Gastroesophageal sphincter (tissue), 4 donors: ENCODE data around the gene COL6A1. TPM values are rescaled to one million over a fixed set of nuclear protein-coding genes. Genes with fewer than 3 reads are reported as not detected.

Source experiments
- ATAC-seq: fragments of 150-250 bp; one replicate; pipeline ENCODE4 v1.9.1; 2016; ENCODE audit warnings: mild to moderate bottlenecking, moderate library complexity
- H3K27ac ChIP-seq, 4 donors: fragments of 200-600 bp; sonication (generic) in 3 of 4; 1 replicate in 3 of 4; 2 replicates in 1 of 4; pipeline ENCODE4 v1.5.1; 2016 to 2019
- H3K27me3 ChIP-seq: fragments of 200-600 bp; sonication (generic); one replicate; pipeline ENCODE4 v1.5.1; 2019
- H3K36me3 ChIP-seq, 2 donors: fragments of 200-600 bp; sonication (generic); one replicate each; pipeline ENCODE4 v1.5.1; 2019; ENCODE audit warnings: control low read depth in 1 of 2
- H3K4me1 ChIP-seq, 3 donors: fragments of 200-600 bp; sonication (generic); 1 replicate in 2 of 3; 2 replicates in 1 of 3; pipeline ENCODE4 v1.5.1; 2016 to 2019; ENCODE audit warnings: control low read depth in 2 of 3
- H3K4me3 ChIP-seq, 2 donors: fragments of 200-600 bp; sonication (generic); one replicate each; pipeline ENCODE4 v1.5.1; 2019; ENCODE audit warnings: mild to moderate bottlenecking in 1 of 2, moderate library complexity in 1 of 2
- H3K9me3 ChIP-seq, 3 donors: fragments of 200-600 bp; sonication (generic); one replicate each; pipeline ENCODE4 v1.5.1; 2017 to 2019; ENCODE audit warnings: control low read depth in 2 of 3
- CTCF ChIP-seq, 4 experiments: fragments of 200-600 bp in 2 of 4; fragments of 450-650 bp in 2 of 4; sonication (generic) in 1 of 4; IDR thresholded peaks; one replicate each; pipeline ENCODE4 v1.5.1; 2017 to 2019; ENCODE audit warnings: antibody characterized with exemption in 4 of 4, mild to moderate bottlenecking in 2 of 4, moderate library complexity in 2 of 4
- EP300 ChIP-seq: sonication (generic); formaldehyde crosslinking; IDR thresholded peaks from one replicate; pipeline ENCODE4 v1.6.1; 2017; ENCODE audit warnings: antibody characterized with exemption, mild to moderate bottlenecking
- POLR2A ChIP-seq, 2 donors: fragments of 450-650 bp; IDR thresholded peaks; one replicate each; pipeline ENCODE4 v1.6.1; 2017; ENCODE audit warnings: antibody characterized with exemption in 2 of 2, mild to moderate bottlenecking in 2 of 2, moderate library complexity in 1 of 2
- POLR2AphosphoS5 ChIP-seq: sonication (generic); formaldehyde crosslinking; IDR thresholded peaks from one replicate; pipeline ENCODE4 v1.6.1; 2017; ENCODE audit warnings: antibody characterized with exemption
- WGBS, 2 donors: methylation state at CpG; one replicate each; pipeline ENCODE4 v1.1.5; 2018; ENCODE audit warnings: low coverage in 1 of 2; 5-methylcytosine and 5-hydroxymethylcytosine counted together
- total RNA-seq, 4 donors: library from RNA; depleted of rRNA; stranded (reverse); fragments of >200 nt; gene quantifications; one replicate each; pipeline ENCODE4 v1.1.0, GENCODE V29; 2016

Gene COL6A1
- total RNA-seq, 4 donors from 2014 or later, result 477 to 1,231 (median 878) TPM

GRCh38 chr21:46008893-46009621 is 27.5 kb downstream of the COL6A1 start:
- WGBS, 2 donors, result 81% methylated on average over 6 of the region's 16 CpGs; no CpG with 5 or more reads in 1 of the 2 donors
- H3K27me3 ChIP-seq, result no peaks in the 10 kb centered on the region
- H3K36me3 ChIP-seq, result peaks cover 0 to 11% of the 10 kb centered on the region in 2 donors
- no peak for ATAC-seq
- no peaks in the 10 kb centered on the region for H3K9me3 ChIP-seq
- no peak for TF ChIP-seq EP300
- TF ChIP-seq CTCF (IDR thresholded peaks at IDR 0.05), result no peak
- TF ChIP-seq POLR2AphosphoS5, result no peak
- TF ChIP-seq POLR2A (IDR thresholded peaks at IDR 0.05), result no peak
- H3K4me1 ChIP-seq, result peaks cover 0 to 4% (median 0%) of the 10 kb centered on the region in 3 donors
- no peak overlapping the region for H3K4me3 ChIP-seq
- no peak overlapping the region for H3K27ac ChIP-seq

GRCh38 chr21:46009951-46010705 is 28.6 kb downstream of the COL6A1 start:
- TF ChIP-seq POLR2A (IDR thresholded peaks at IDR 0.05), result no peak
- TF ChIP-seq EP300, result no peak
- TF ChIP-seq POLR2AphosphoS5, result no peak
- TF ChIP-seq CTCF (IDR thresholded peaks at IDR 0.05), result no peak
- Histone ChIP-seq H3K4me3 (no peak overlapping the region), H3K27me3 (no peaks in the 10 kb centered on the region), H3K9me3 (no peaks in the 10 kb centered on the region), H3K27ac (no peak overlapping the region), H3K4me1 (peaks cover 0 to 4% (median 0%) of the 10 kb centered on the region in 3 donors), H3K36me3 (peaks cover 0 to under 1% of the 10 kb centered on the region in 2 donors)
- ATAC-seq, result no peak
- 95% methylated on average over 3 of the region's 34 CpGs; no CpG with 5 or more reads in 1 of the 2 donors for WGBS, 2 donors

GRCh38 chr21:46011267-46011967 is 29.8 kb downstream of the COL6A1 start:
- H3K36me3 ChIP-seq, result no peaks in the 10 kb centered on the region
- 82% methylated on average over 1 of the region's 22 CpGs; no CpG with 5 or more reads in 1 of the 2 donors for WGBS, 2 donors
- no peaks in the 10 kb centered on the region for H3K9me3 ChIP-seq
- TF ChIP-seq CTCF (IDR thresholded peaks at IDR 0.05), result no peak
- no peak for TF ChIP-seq POLR2AphosphoS5
- no peak for TF ChIP-seq EP300
- TF ChIP-seq POLR2A (IDR thresholded peaks at IDR 0.05), result no peak
- ATAC-seq, result no peak
- H3K27me3 ChIP-seq, result no peaks in the 10 kb centered on the region
- H3K27ac ChIP-seq, result no peak overlapping the region
- H3K4me3 ChIP-seq, result no peak overlapping the region
- no peaks in the 10 kb centered on the region for H3K4me1 ChIP-seq

- no peaks in the 10 kb centered on the region for H3K4me1 ChIP-seq
- no peak for ATAC-seq
- H3K36me3 ChIP-seq, result no peaks in the 10 kb centered on the region
- no peak overlapping the region for H3K4me3 ChIP-seq
- no peak overlapping the region for H3K27ac ChIP-seq
- H3K9me3 ChIP-seq, result no peaks in the 10 kb centered on the region
- H3K27me3 ChIP-seq, result no peaks in the 10 kb centered on the region
- WGBS, 2 donors, result 83 to 86% methylated on average over 4 of the region's 4 CpGs
- no peak for TF ChIP-seq POLR2A (IDR thresholded peaks at IDR 0.05)
- no peak for TF ChIP-seq CTCF (IDR thresholded peaks at IDR 0.05)
- no peak for TF ChIP-seq POLR2AphosphoS5
- no peak for TF ChIP-seq EP300
Measured at GRCh38 chr21:46012154-46012553, 30.6 kb downstream of the COL6A1 start.
